ENCODE measurements around the gene EXOSC5. TPM values are rescaled to one million over a fixed set of nuclear protein-coding genes. Genes with fewer than 3 reads are reported as not detected.

Gene EXOSC5
- total and polyA plus RNA-seq, 12 donors = 10.6 to 43.8 (median 13.7) TPM

- 65 to 67% methylated on average over 6 of the region's 6 CpGs for WGBS, 2 donors
- TF ChIP-seq CTCF (IDR thresholded peaks at IDR 0.05) = no peak
- Histone ChIP-seq H3K4me1 (peaks cover 28 to 98% (median 76%) of the 10 kb centered on the region in 9 donors), H3K9me3 (no peaks in the 10 kb centered on the region), H3K27me3 (no peaks in the 10 kb centered on the region), H3K36me3 (peaks cover 0 to 29% (median 0%) of the 10 kb centered on the region in 9 donors), H3K27ac (peak overlapping the region; percentile 29 to 84 (median 72)), H3K4me3 (no peak overlapping the region)
- ATAC-seq (peak in 7 of 8 donors; percentile 34 to 63 (median 46)), DNase-seq (peak in 1 of 2 donors; percentile 58)
- intact Hi-C loops (cut with DNase I) = no loop called here
Measured at GRCh38 chr19:41405776-41406175, 8.6 kb upstream of the EXOSC5 start.

- no peak overlapping the region for H3K4me3 ChIP-seq
- DNase-seq (no peak), ATAC-seq (no peak)
- 54 to 63% methylated on average over 12 of the region's 12 CpGs for WGBS, 2 donors
- intact Hi-C loops (cut with DNase I) = no loop called here
- H3K36me3 ChIP-seq = peaks cover 0 to 27% (median 0%) of the 10 kb centered on the region in 9 donors
- no peak for TF ChIP-seq CTCF (IDR thresholded peaks at IDR 0.05)
- no peaks in the 10 kb centered on the region for H3K27me3 ChIP-seq
- H3K9me3 ChIP-seq = no peaks in the 10 kb centered on the region
- H3K4me1 ChIP-seq = peaks cover 22 to 90% (median 63%) of the 10 kb centered on the region in 9 donors
- peak overlapping the region in 8 of 10 donors; percentile 9 to 80 (median 37) for H3K27ac ChIP-seq
Measured at GRCh38 chr19:41403181-41403970, 6.2 kb upstream of the EXOSC5 start.

DNA sequence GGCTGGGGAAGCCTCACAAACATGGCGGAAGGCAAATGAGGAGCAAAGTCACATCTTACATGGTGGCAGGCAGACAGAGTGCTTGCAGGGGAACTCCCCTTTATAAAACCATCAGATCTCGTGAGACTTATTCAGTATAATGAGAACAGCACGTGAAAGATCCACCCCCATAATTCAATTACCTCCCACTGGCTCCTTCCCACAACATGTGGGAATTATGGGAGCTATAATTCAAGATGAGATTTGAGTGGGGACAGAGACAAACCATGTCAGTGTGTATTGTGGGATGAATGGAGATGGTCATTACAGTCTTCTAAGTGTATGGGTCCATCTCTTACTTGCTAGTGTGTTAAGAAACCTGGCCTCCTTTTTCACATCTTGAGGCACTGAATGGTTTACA, 4.9 kb upstream of the EXOSC5 start:
- Histone ChIP-seq H3K27ac (peak overlapping the region in 9 of 10 donors; percentile 14 to 80 (median 36)), H3K4me3 (no peak overlapping the region), H3K36me3 (peaks cover 0 to 27% (median 0%) of the 10 kb centered on the region in 9 donors), H3K4me1 (peaks cover 21 to 81% (median 55%) of the 10 kb centered on the region in 9 donors), H3K27me3 (no peaks in the 10 kb centered on the region), H3K9me3 (no peaks in the 10 kb centered on the region)
- no peak for ATAC-seq
- intact Hi-C loops (cut with DNase I) = no loop called here
- 72 to 74% methylated on average over 3 of the region's 3 CpGs for WGBS, 2 donors
- DNase-seq = no peak
- TF ChIP-seq CTCF (IDR thresholded peaks at IDR 0.05) = no peak

GRCh38 chr19:41401483-41401882, 4.3 kb upstream of the EXOSC5 start:
- 51 to 60% methylated on average over 4 of the region's 4 CpGs for WGBS, 2 donors
- intact Hi-C loops (cut with DNase I) = no loop called here
- Histone ChIP-seq H3K27ac (peak overlapping the region in 9 of 10 donors; percentile 14 to 80 (median 34)), H3K27me3 (no peaks in the 10 kb centered on the region), H3K36me3 (peaks cover 0 to 27% (median 0%) of the 10 kb centered on the region in 9 donors), H3K4me1 (peaks cover 24 to 81% (median 55%) of the 10 kb centered on the region in 9 donors), H3K9me3 (no peaks in the 10 kb centered on the region), H3K4me3 (no peak overlapping the region)
- DNase-seq (no peak), ATAC-seq (no peak)
- no peak for TF ChIP-seq CTCF (IDR thresholded peaks at IDR 0.05)
